GM18517 (cell line): ENCODE data around the gene METTL13.

Experiments
- ATAC-seq: cut with Tn5 transposase; IDR thresholded peaks from one replicate; pipeline ENCODE4 v1.9.1; 2021; ENCODE audit warnings: mild to moderate bottlenecking, moderate library complexity; ENCODE audit not compliant: unreplicated experiment

The METTL13 gene

GRCh38 chr1:171781176-171781875 is at the start of gene METTL13:
METTL13 (plus strand) TSS chr1:171781660; CDS start chr1:171781968, 308 bp downstream.
- peak; percentile 96 for ATAC-seq

GRCh38 chr1:171736196-171736595 is 45.3 kb upstream of the METTL13 start:
- ATAC-seq: no peak

- no peak for ATAC-seq
These were observed 42.5 kb upstream of the METTL13 start for GRCh38 chr1:171738911-171739310.

- no peak for ATAC-seq
These were observed 41.8 kb upstream of the METTL13 start for GRCh38 chr1:171739656-171740055.

GRCh38 chr1:171740356-171740863 is 41.0 kb upstream of the METTL13 start:
- ATAC-seq: no peak

- ATAC-seq: no peak
These were observed 40.2 kb upstream of the METTL13 start for GRCh38 chr1:171740987-171741871.

- peak; percentile 95 for ATAC-seq
These were observed 39.4 kb upstream of the METTL13 start, which contains the start of gene VAMP4 for GRCh38 chr1:171741872-171742576. VAMP4 (minus strand) TSS chr1:171742065; CDS start chr1:171738414, 3,651 bp downstream.

GRCh38 chr1:171742577-171742922 is 38.9 kb upstream of the METTL13 start:
- ATAC-seq: peak; percentile 2

- ATAC-seq: no peak
These were observed 38.2 kb upstream of the METTL13 start for GRCh38 chr1:171743081-171743870.

- no peak for ATAC-seq
These were observed 36.5 kb upstream of the METTL13 start for GRCh38 chr1:171744986-171745385.

GRCh38 chr1:171748651-171749050 is 32.8 kb upstream of the METTL13 start:
- ATAC-seq: no peak

GRCh38 chr1:171751221-171751620 is 30.2 kb upstream of the METTL13 start:
- ATAC-seq: no peak

- no peak for ATAC-seq
These were observed 28.3 kb upstream of the METTL13 start for GRCh38 chr1:171753182-171753581.

- ATAC-seq: no peak
These were observed 27.6 kb upstream of the METTL13 start for GRCh38 chr1:171753685-171754352.

- ATAC-seq: no peak
These were observed 27.1 kb upstream of the METTL13 start for GRCh38 chr1:171754353-171754705.

- no peak for ATAC-seq
These were observed 26.5 kb upstream of the METTL13 start for GRCh38 chr1:171754971-171755370.

- no peak for ATAC-seq
These were observed 24.6 kb upstream of the METTL13 start for GRCh38 chr1:171756856-171757255.

- ATAC-seq: no peak
These were observed 23.4 kb upstream of the METTL13 start for GRCh38 chr1:171758011-171758410.

- ATAC-seq: no peak
These were observed 19.3 kb upstream of the METTL13 start for GRCh38 chr1:171762143-171762563.

GRCh38 chr1:171763764-171764163 is 17.7 kb upstream of the METTL13 start:
- no peak for ATAC-seq
